ENCODE data around the gene NINJ2. TPM values are rescaled to one million over a fixed set of nuclear protein-coding genes. Genes with fewer than 3 reads are reported as not detected.

NINJ2 gene
- total RNA-seq, 1 experiment from 2014 or later, result 0.24 TPM

DNA sequence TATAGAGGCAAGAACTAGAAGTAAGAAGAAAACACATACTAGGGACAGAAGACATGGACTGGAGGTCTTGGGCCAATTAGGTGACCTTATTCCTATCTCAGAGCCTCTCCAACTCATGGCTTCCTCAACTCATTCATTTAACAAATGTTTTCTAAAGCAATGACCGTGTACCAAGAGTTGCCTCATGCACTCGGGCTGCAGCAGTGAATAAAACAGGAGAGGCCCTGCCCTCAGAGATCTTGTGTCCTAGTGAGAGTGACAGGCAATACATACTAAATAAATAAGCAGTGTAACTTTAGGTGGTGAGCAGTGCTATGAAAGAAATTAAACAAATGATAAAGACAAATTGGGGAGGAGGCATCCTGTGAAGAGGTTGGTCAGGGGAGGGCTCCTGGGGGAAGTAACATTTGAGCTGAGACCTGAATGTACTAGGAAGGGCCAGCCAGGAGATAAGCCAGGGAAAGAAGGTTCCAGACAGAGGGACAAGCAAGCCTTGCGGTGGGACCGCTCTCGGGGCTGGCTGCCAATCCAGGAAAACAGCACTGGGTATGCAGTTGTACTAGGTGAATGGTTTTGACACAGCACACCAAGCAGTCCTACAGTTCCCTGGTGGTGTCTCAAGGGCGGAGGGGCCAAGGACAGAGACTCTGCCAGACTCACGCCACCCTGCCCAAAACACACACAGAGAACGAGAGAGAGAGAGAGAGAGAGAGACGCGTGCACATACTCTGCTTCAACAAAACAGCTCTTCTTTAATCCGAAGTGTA is 1.3 kb downstream of the NINJ2 start:
- Histone ChIP-seq H2AFZ (ENCODE audit: low read length) (no peak overlapping the region), H4K91ac (ENCODE audit: insufficient read length, low read depth, low read length) (no peak overlapping the region), H3K27ac (ENCODE audit: insufficient read length, low read depth, low read length) (no peak overlapping the region), H3K4ac (ENCODE audit: low read depth, low read length) (no peak overlapping the region), H3K79me1 (ENCODE audit: insufficient read depth, low read depth, low read length, poor library complexity, severe bottlenecking) (no peaks in the 10 kb centered on the region), H4K20me1 (ENCODE audit: control insufficient read depth, insufficient read depth, insufficient read length) (no peaks in the 10 kb centered on the region), H3K23me2 (ENCODE audit: insufficient read length, low read depth, low read length, poor library complexity, severe bottlenecking) (no peaks in the 10 kb centered on the region), H3K9me3 (ENCODE audit: control insufficient read depth, low read depth, low read length) (no peaks in the 10 kb centered on the region), H3T11ph (ENCODE audit: low read length) (no peak overlapping the region), H3K23ac (ENCODE audit: insufficient read length, low read depth, low read length) (no peak overlapping the region), H3K79me2 (ENCODE audit: insufficient read depth, low read length) (no peaks in the 10 kb centered on the region), H2BK5ac (ENCODE audit: insufficient read length, low read length) (no peak overlapping the region), H3K56ac (ENCODE audit: insufficient read length, low read depth, low read length) (no peak overlapping the region), H3K14ac (ENCODE audit: insufficient read depth, low read length) (no peak overlapping the region; the same call in 1 of the 2 replicates), H3K4me1 (ENCODE audit: insufficient read depth, low read length) (no peaks in the 10 kb centered on the region), H3K18ac (ENCODE audit: insufficient read length, low read depth, low read length) (no peak overlapping the region), H3K9ac (ENCODE audit: extremely low read depth, insufficient read length, low read length) (no peak overlapping the region), H2BK20ac (ENCODE audit: low read depth, low read length, poor library complexity, severe bottlenecking) (no peak overlapping the region), H2AK5ac (ENCODE audit: insufficient read length, low read length) (no peak overlapping the region), H3K27me3 (ENCODE audit: insufficient read depth, low read length) (no peaks in the 10 kb centered on the region), H4K5ac (ENCODE audit: insufficient read length, low read depth, low read length) (no peak overlapping the region), H2BK15ac (ENCODE audit: low read depth, low read length) (no peak overlapping the region), H2BK120ac (ENCODE audit: low read depth, low read length, poor library complexity, severe bottlenecking) (no peak overlapping the region), H3K4me2 (ENCODE audit: insufficient read depth, insufficient read length, low read length) (no peak overlapping the region), H4K8ac (replicated peaks; ENCODE audit: insufficient read length, low read depth, low read length) (no peak overlapping the region), H2BK12ac (ENCODE audit: insufficient read length, low read depth, low read length) (no peak overlapping the region)
- no CpG with 5 or more reads among the region's 11 CpGs for WGBS (ENCODE audit: extremely low coverage, insufficient read length, low lambda C conversion rate)
- Mint-ChIP-seq H3K27ac (no peak overlapping the region), H3K4me3 (no peak overlapping the region), H3K36me3 (ENCODE audit: insufficient read depth in 1 of 3, low read depth in 3 of 3) (no peaks in the 10 kb centered on the region), H3K27me3 (ENCODE audit: low read depth) (peaks cover 5% of the 10 kb centered on the region; the same call in 1 of the 2 replicates), H3K4me1 (peaks cover 5 to 19% of the 10 kb centered on the region in 2 experiments), H3K9me3 (no peaks in the 10 kb centered on the region)
- TF ChIP-seq, protein P1, sequence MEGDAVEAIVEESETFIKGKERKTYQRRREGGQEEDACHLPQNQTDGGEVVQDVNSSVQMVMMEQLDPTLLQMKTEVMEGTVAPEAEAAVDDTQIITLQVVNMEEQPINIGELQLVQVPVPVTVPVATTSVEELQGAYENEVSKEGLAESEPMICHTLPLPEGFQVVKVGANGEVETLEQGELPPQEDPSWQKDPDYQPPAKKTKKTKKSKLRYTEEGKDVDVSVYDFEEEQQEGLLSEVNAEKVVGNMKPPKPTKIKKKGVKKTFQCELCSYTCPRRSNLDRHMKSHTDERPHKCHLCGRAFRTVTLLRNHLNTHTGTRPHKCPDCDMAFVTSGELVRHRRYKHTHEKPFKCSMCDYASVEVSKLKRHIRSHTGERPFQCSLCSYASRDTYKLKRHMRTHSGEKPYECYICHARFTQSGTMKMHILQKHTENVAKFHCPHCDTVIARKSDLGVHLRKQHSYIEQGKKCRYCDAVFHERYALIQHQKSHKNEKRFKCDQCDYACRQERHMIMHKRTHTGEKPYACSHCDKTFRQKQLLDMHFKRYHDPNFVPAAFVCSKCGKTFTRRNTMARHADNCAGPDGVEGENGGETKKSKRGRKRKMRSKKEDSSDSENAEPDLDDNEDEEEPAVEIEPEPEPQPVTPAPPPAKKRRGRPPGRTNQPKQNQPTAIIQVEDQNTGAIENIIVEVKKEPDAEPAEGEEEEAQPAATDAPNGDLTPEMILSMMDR (conservative IDR thresholded peaks at IDR 0.05), result no peak
- no peak for DNase-seq

Data from H9 (cell line).